H1 (cell line): ENCODE data around the gene MAGEA9. TPM values are rescaled to one million over a fixed set of nuclear protein-coding genes. Genes with fewer than 3 reads are reported as not detected.

Source experiments
- CTCF ChIA-PET: fragments of 300-600 bp; sonication (Branson Sonifier 250); formaldehyde crosslinking; loops from one replicate; lab custom pipeline; 2021; ENCODE audit not compliant: partially characterized antibody; lab: Charles Lee
- POLR2A ChIA-PET: fragments of 300-600 bp; sonication (Branson Sonifier 250); formaldehyde crosslinking; loops from one replicate; lab custom pipeline; 2021; ENCODE audit warnings: inconsistent platforms; ENCODE audit not compliant: partially characterized antibody; lab: Charles Lee
- DNase-seq, 2 experiments: peaks; one replicate each; pipeline versions ENCODE4 v3.0.0 to v3.0.0-alpha.2; 2010 to 2022; ENCODE audit warnings: low spot score in 2 of 2, low read depth in 1 of 2, mixed read lengths in 1 of 2
- FAIRE-seq: peaks from 2 replicates; lab custom pipeline; 2011; peaks lifted over from hg19 to GRCh38; lab: Jason Lieb, UNC
- H2AFZ ChIP-seq: 2 replicates; pipeline ENCODE4 v1.8.1; 2012; ENCODE audit warnings: low read length, inconsistent platforms
- H2AK5ac ChIP-seq: 2 replicates; pipeline ENCODE4 v1.6.1; 2013; ENCODE audit warnings: low read depth, low read length
- H2BK120ac ChIP-seq: replicated peaks from 2 replicates; pipeline ENCODE3; 2013; ENCODE audit warnings: low read depth, low read length, inconsistent platforms
- H2BK12ac ChIP-seq: 2 replicates; pipeline ENCODE4 v1.6.1; 2013; ENCODE audit warnings: low read depth, low read length
- H2BK15ac ChIP-seq: 2 replicates; pipeline ENCODE4 v1.6.1; 2013; ENCODE audit warnings: low read length
- H2BK20ac ChIP-seq: 2 replicates; pipeline ENCODE4 v1.6.1; 2013; ENCODE audit warnings: low read length
- H2BK5ac ChIP-seq: 2 replicates; pipeline ENCODE4 v1.6.1; 2013; ENCODE audit warnings: low read depth, low read length
- H3K14ac ChIP-seq: 2 replicates; pipeline ENCODE4 v1.6.1; 2013; ENCODE audit warnings: inconsistent platforms; ENCODE audit not compliant: insufficient read length
- H3K18ac ChIP-seq: 2 replicates; pipeline ENCODE4 v1.6.1; 2013; ENCODE audit warnings: low read length; ENCODE audit errors: extremely low read depth
- H3K23ac ChIP-seq: 2 replicates; pipeline ENCODE4 v1.6.1; 2013; ENCODE audit warnings: inconsistent platforms; ENCODE audit not compliant: insufficient read length
- H3K23me2 ChIP-seq: 2 replicates; pipeline ENCODE4 v1.6.1; 2013; ENCODE audit warnings: low read depth, low read length
- H3K27ac ChIP-seq: 2 replicates; pipeline ENCODE4 v1.6.1; 2011; ENCODE audit warnings: low read depth, low read length, inconsistent platforms
- H3K27me3 ChIP-seq, 4 experiments: replicated peaks in 1 of 4; 1 replicate in 1 of 4; 2 replicates in 3 of 4; pipeline versions ENCODE4 v1.6.1 to v1.8.1; 2011 to 2013; ENCODE audit warnings: low read length in 3 of 4, mild to moderate bottlenecking in 3 of 4, inconsistent platforms in 2 of 4, mixed read lengths in 2 of 4, moderate library complexity in 1 of 4; ENCODE audit not compliant: control insufficient read depth in 3 of 4, insufficient read depth in 3 of 4; ENCODE audit errors: extremely low read depth in 1 of 4
- H3K36me3 ChIP-seq, 4 experiments: 2 replicates each; pipeline versions ENCODE4 v1.6.1 to v1.8.1; 2011 to 2013; ENCODE audit warnings: mild to moderate bottlenecking in 4 of 4, low read length in 3 of 4, moderate library complexity in 2 of 4, control low read depth in 1 of 4, inconsistent platforms in 1 of 4; ENCODE audit not compliant: insufficient read depth in 4 of 4, control insufficient read depth in 2 of 4
- H3K4ac ChIP-seq: replicated peaks from 2 replicates; pipeline ENCODE3; 2013; ENCODE audit warnings: low read length, low read depth, mixed read lengths, inconsistent platforms; ENCODE audit not compliant: insufficient read length
- H3K4me1 ChIP-seq, 4 experiments: replicated peaks in 1 of 4; 1 replicate in 1 of 4; 2 replicates in 3 of 4; pipeline versions ENCODE4 v1.6.1 to v1.8.1; 2011 to 2013; ENCODE audit warnings: low read length in 3 of 4, inconsistent platforms in 2 of 4, mixed read lengths in 1 of 4; ENCODE audit not compliant: insufficient read depth in 4 of 4, control insufficient read depth in 3 of 4
- H3K4me2 ChIP-seq, 2 experiments: 2 replicates each; pipeline versions ENCODE4 v1.6.1 to v1.8.1; 2011 to 2013; ENCODE audit warnings: low read depth in 2 of 2, low read length in 2 of 2, control low read depth in 1 of 2, inconsistent platforms in 1 of 2, mild to moderate bottlenecking in 1 of 2; ENCODE audit not compliant: insufficient read depth in 1 of 2
- H3K4me3 ChIP-seq, 4 experiments: fragments of 200-600, 300-600 bp in 1 of 4; sonication (generic), shearing (Covaris generic), sonication (Bioruptor Twin) in 1 of 4; 2 replicates each; pipeline versions ENCODE4 v1.5.1 to v1.8.1; 2011 to 2016; ENCODE audit warnings: low read length in 4 of 4, low read depth in 3 of 4, control low read depth in 2 of 4, inconsistent platforms in 2 of 4, mild to moderate bottlenecking in 2 of 4, mixed read lengths in 1 of 4, moderate library complexity in 1 of 4; ENCODE audit not compliant: insufficient read depth in 2 of 4; ENCODE audit errors: extremely low read depth in 1 of 4
- H3K56ac ChIP-seq: replicated peaks from 2 replicates; pipeline ENCODE3; 2013; ENCODE audit warnings: low read depth, mild to moderate bottlenecking, mixed read lengths, low read length, inconsistent platforms; ENCODE audit not compliant: insufficient read length
- H3K79me1 ChIP-seq: 2 replicates; pipeline ENCODE4 v1.6.1; 2013; ENCODE audit warnings: low read depth, low read length, control low read depth
- H3K79me2 ChIP-seq, 2 experiments: 2 replicates each; pipeline versions ENCODE4 v1.6.1 to v1.8.1; 2012 to 2013; ENCODE audit warnings: low read length in 2 of 2, mild to moderate bottlenecking in 2 of 2, inconsistent platforms in 1 of 2; ENCODE audit not compliant: insufficient read depth in 2 of 2, control insufficient read depth in 1 of 2
- H3K9ac ChIP-seq, 4 experiments: replicated peaks in 1 of 4; 1 replicate in 1 of 4; 2 replicates in 3 of 4; pipeline versions ENCODE4 v1.6.1 to v1.8.1; 2011 to 2013; ENCODE audit warnings: low read depth in 3 of 4, low read length in 3 of 4, control low read depth in 2 of 4, mild to moderate bottlenecking in 2 of 4, moderate library complexity in 2 of 4, inconsistent platforms in 1 of 4; ENCODE audit errors: extremely low read depth in 1 of 4
- H3K9me3 ChIP-seq, 2 experiments: 2 replicates each; pipeline versions ENCODE4 v1.6.1 to v1.8.1; 2012 to 2013; ENCODE audit warnings: mild to moderate bottlenecking in 2 of 2, moderate library complexity in 2 of 2, control low read depth in 1 of 2, inconsistent platforms in 1 of 2, low read depth in 1 of 2, low read length in 1 of 2, mixed read lengths in 1 of 2; ENCODE audit not compliant: insufficient read depth in 2 of 2
- H4K20me1 ChIP-seq, 2 experiments: replicated peaks in 1 of 2; 2 replicates each; pipeline versions ENCODE3 to v1.8.1; 2011 to 2013; ENCODE audit warnings: inconsistent platforms in 2 of 2, low read length in 2 of 2, mild to moderate bottlenecking in 1 of 2; ENCODE audit not compliant: insufficient read depth in 2 of 2, control insufficient read depth in 1 of 2
- H4K5ac ChIP-seq: 2 replicates; pipeline ENCODE4 v1.6.1; 2013; ENCODE audit warnings: low read length, low read depth, mixed read lengths, inconsistent platforms; ENCODE audit not compliant: insufficient read length
- H4K8ac ChIP-seq: 2 replicates; pipeline ENCODE4 v1.8.0; 2013; ENCODE audit warnings: mild to moderate bottlenecking, moderate library complexity, low read length, inconsistent platforms; ENCODE audit not compliant: insufficient read depth; ENCODE audit errors: extremely low read depth
- H4K91ac ChIP-seq: replicated peaks from 2 replicates; pipeline ENCODE3; 2013; ENCODE audit warnings: low read length, mixed read lengths, inconsistent platforms; ENCODE audit not compliant: insufficient read length
- ATF2 ChIP-seq: IDR thresholded peaks from 2 replicates; pipeline ENCODE4 v1.6.1; 2012; ENCODE audit warnings: low read length, inconsistent platforms
- EGR1 ChIP-seq: IDR thresholded peaks from 2 replicates; pipeline ENCODE4 v1.6.1; 2011; ENCODE audit warnings: low read depth, low read length, borderline replicate concordance
- HDAC2 ChIP-seq, 2 experiments: fragments of 300-600 bp in 1 of 2; sonication (generic) in 1 of 2; IDR thresholded peaks; 2 replicates each; pipeline ENCODE4 v1.6.1; 2011 to 2012; ENCODE audit warnings: low read depth in 2 of 2, low read length in 2 of 2, mild to moderate bottlenecking in 2 of 2, moderate library complexity in 2 of 2, borderline replicate concordance in 1 of 2, inconsistent platforms in 1 of 2
- POLR2A ChIP-seq, 2 experiments: IDR thresholded peaks; 1 replicate in 1 of 2; 2 replicates in 1 of 2; pipeline ENCODE4 v1.6.1; 2011; ENCODE audit warnings: low read depth in 2 of 2, low read length in 2 of 2, mild to moderate bottlenecking in 2 of 2; ENCODE audit errors: control extremely low read depth in 1 of 2
- SP4 ChIP-seq: IDR thresholded peaks from 2 replicates; pipeline ENCODE4 v1.6.1; 2012; ENCODE audit warnings: low read length, inconsistent platforms
- SUZ12 ChIP-seq: fragments of 200-600 bp; sonication (generic); IDR thresholded peaks from 2 replicates; pipeline ENCODE4 v1.6.1; 2012; ENCODE audit warnings: mild to moderate bottlenecking, inconsistent platforms, low read length, moderate library complexity, mixed read lengths
- USF2 ChIP-seq: IDR thresholded peaks from 2 replicates; pipeline ENCODE4 v1.6.1; 2011; ENCODE audit warnings: low read length, improper control_type of control experiment
- WGBS, 2 experiments: shearing (Covaris generic) in 1 of 2; methylation state at CpG; one replicate each; pipeline versions ENCODE4 v1.1.6 to v1.1.7; 2013 to 2015; ENCODE audit warnings: low lambda C conversion rate in 2 of 2, mixed read lengths in 2 of 2, inconsistent platforms in 1 of 2, low coverage in 1 of 2, missing lambda C conversion rate in 1 of 2; ENCODE audit not compliant: insufficient replicate concordance in 2 of 2, insufficient coverage in 1 of 2, insufficient read length in 1 of 2; ENCODE audit errors: extremely low coverage in 1 of 2, missing lambda C conversion rate in 1 of 2; 5-methylcytosine and 5-hydroxymethylcytosine counted together
- polyA plus RNA-seq, 7 experiments: library from polyadenylated mRNA; depleted of rRNA in 3 of 7; stranded (reverse) in 5 of 7; unstranded in 2 of 7; fragments of >200 nt in 5 of 7; fragments of 200-250 nt in 2 of 7; gene quantifications; 1 replicate in 5 of 7; 2 replicates in 1 of 7; 4 replicates in 1 of 7; pipeline versions ENCODE4 v1.2.1 to v1.2.3, GENCODE V29; 2011 to 2013; ENCODE audit warnings: missing spikeins in 2 of 7, mixed read lengths in 2 of 7
- total RNA-seq: library from RNA; stranded (reverse); fragmentation: NEBNext Ultra II Directional; extraction: Animal tissue kit (Norgen Biotek cat#: 25700); gene quantifications from 2 replicates; pipeline ENCODE4 v1.2.1, GENCODE V29; 2021

MAGEA9 gene
- total and polyA plus RNA-seq, 2 of the 8 experiments (the other 6 are each of a cell fraction or from before 2014, with no cell fraction given): not detected

GRCh38 chrX:149827254-149827653 is 45.5 kb downstream of the MAGEA9 start:
- Histone ChIP-seq H3K23ac (no peak overlapping the region), H2AFZ (no peak overlapping the region), H3K36me3 (no peaks in the 10 kb centered on the region), H3K4me2 (peak overlapping the region; percentile 28 to 37; a peak in 3 of 4 replicates), H4K8ac (no peak overlapping the region), H3K79me1 (no peaks in the 10 kb centered on the region), H3K18ac (no peak overlapping the region; the same call in 1 of the 2 replicates), H4K5ac (no peak overlapping the region), H2BK120ac (no peak overlapping the region), H3K23me2 (no peaks in the 10 kb centered on the region), H3K4me1 (peaks cover 0 to 4% (median under 1%) of the 10 kb centered on the region in 4 experiments; a peak in 3 of 7 replicates), H2BK5ac (no peak overlapping the region), H2AK5ac (no peak overlapping the region), H4K20me1 (no peaks in the 10 kb centered on the region), H3K9me3 (peaks cover 0 to 3% of the 10 kb centered on the region in 2 experiments; a peak in 1 of 4 replicates), H3K4ac (no peak overlapping the region), H2BK15ac (no peak overlapping the region), H3K79me2 (no peaks in the 10 kb centered on the region), H2BK20ac (0 out of 2 replicates have a peak overlapping the region, but pooled peaks have one; percentile 61), H3K27ac (no peak overlapping the region), H2BK12ac (0 out of 2 replicates have a peak overlapping the region, but pooled peaks have one; percentile 27), H3K9ac (no peak overlapping the region), H3K56ac (no peak overlapping the region), H3K4me3 (no peak overlapping the region), H3K27me3 (no peaks in the 10 kb centered on the region), H4K91ac (no peak overlapping the region), H3K14ac (no peak overlapping the region)
- CTCF ChIA-PET: interaction anchor here (1.3 kb wide), 1 partner anchor 32 kb away, joined by 4 read pairs; no protein-coding TSS in a partner anchor
- POLR2A ChIA-PET: no interaction called here
- WGBS, 2 experiments: no CpG with 5 or more reads among the region's 1 CpG
- DNase-seq: no peak
- no peak for FAIRE-seq
- no peak for TF ChIP-seq ATF2
- no peak for TF ChIP-seq SUZ12
- no peak for TF ChIP-seq SP4
- no peak for TF ChIP-seq USF2
- TF ChIP-seq HDAC2 (IDR thresholded peaks at IDR 0.05; ENCODE audit: borderline replicate concordance in 1 of 2, low read depth in 2 of 2, low read length in 2 of 2): no peak
- no peak for TF ChIP-seq POLR2A (IDR thresholded peaks at IDR 0.05; ENCODE audit: control extremely low read depth in 1 of 2, low read depth in 2 of 2, low read length in 2 of 2)
- no peak for TF ChIP-seq EGR1
